ENCODE results near the gene AMOTL2.

- TF ChIP-seq CTCF (optimal IDR thresholded peaks at IDR 0.05 in 1 of 3, IDR thresholded peaks at IDR 0.05 in 1 of 3, conservative IDR thresholded peaks at IDR 0.05 in 1 of 3; ENCODE audit: extremely low read depth in 1 of 3, insufficient read depth in 2 of 3, low read length in 3 of 3) (no peak), EZH2 (IDR thresholded peaks at IDR 0.05; ENCODE audit: low read length) (no peak)
These were observed 34.3 kb downstream of the AMOTL2 start for GRCh38 chr3:134339913-134340312.

All from keratinocyte (primary cell).